SK-N-SH (cell line): ENCODE data around the gene MAD2L2. TPM values are rescaled to one million over a fixed set of nuclear protein-coding genes. Genes with fewer than 3 reads are reported as not detected.

Source experiments
- CTCF ChIA-PET: fragments of 300-600, 350-600 bp; formaldehyde crosslinking; extraction: SDS; loops from one replicate; lab custom pipeline; 2021; lab: Yijun Ruan, JAX
- POLR2A ChIA-PET: fragments of 350-600 bp; sonication (Branson Sonifier 250); formaldehyde crosslinking; extraction: SDS; loops from one replicate; lab custom pipeline; 2020; ENCODE audit warnings: antibody characterized with exemption, inconsistent platforms; lab: Yijun Ruan, JAX
- DNase-seq: peaks from one replicate; pipeline ENCODE4 v3.0.0; 2012
- H2AFZ ChIP-seq: fragments of 200-600 bp; sonication (generic); 2 replicates; pipeline ENCODE4 v1.8.1; 2016; ENCODE audit warnings: antibody characterized with exemption, mild to moderate bottlenecking, low read depth
- H3F3A ChIP-seq: fragments of 200-600 bp; sonication (generic); replicated peaks from 2 replicates; pipeline ENCODE3; 2016; ENCODE audit warnings: antibody characterized with exemption, mild to moderate bottlenecking; ENCODE audit not compliant: insufficient read depth
- H3K27ac ChIP-seq, 2 experiments: fragments of 200-500 bp in 1 of 2; fragments of 200-600 bp in 1 of 2; sonication (Bioruptor generic) in 1 of 2; sonication (generic), shearing (Covaris generic) in 1 of 2; 2 replicates each; pipeline versions ENCODE4 v1.5.1 to v1.6.1; 2014 to 2016; ENCODE audit warnings: low read depth in 2 of 2, inconsistent platforms in 1 of 2, low read length in 1 of 2, mild to moderate bottlenecking in 1 of 2, mixed read lengths in 1 of 2
- H3K27me3 ChIP-seq: fragments of 200-600 bp; sonication (generic), shearing (Covaris generic); 2 replicates; pipeline ENCODE4 v1.6.1; 2016; ENCODE audit warnings: mixed run types; ENCODE audit not compliant: insufficient read depth
- H3K36me3 ChIP-seq, 2 experiments: fragments of 200-500 bp in 1 of 2; fragments of 200-600 bp in 1 of 2; sonication (Bioruptor generic) in 1 of 2; sonication (generic) in 1 of 2; replicated peaks in 1 of 2; 2 replicates each; pipeline versions ENCODE3 to v1.5.1; 2014 to 2016; ENCODE audit warnings: low read length in 1 of 2, mild to moderate bottlenecking in 1 of 2; ENCODE audit not compliant: insufficient read depth in 2 of 2, control insufficient read depth in 1 of 2
- H3K4me1 ChIP-seq, 2 experiments: fragments of 200-500 bp in 1 of 2; fragments of 200-600 bp in 1 of 2; sonication (Bioruptor generic) in 1 of 2; sonication (generic), shearing (Covaris generic) in 1 of 2; 2 replicates each; pipeline versions ENCODE4 v1.5.1 to v1.6.1; 2014 to 2016; ENCODE audit warnings: low read depth in 1 of 2, low read length in 1 of 2, mixed run types in 1 of 2; ENCODE audit not compliant: insufficient read depth in 2 of 2, control insufficient read depth in 1 of 2
- H3K4me2 ChIP-seq: fragments of 200-600 bp; sonication (generic), shearing (Covaris generic); 2 replicates; pipeline ENCODE4 v1.6.1; 2017; ENCODE audit warnings: mixed run types
- H3K4me3 ChIP-seq, 2 experiments: fragments of 200-500 bp in 1 of 2; fragments of 200-600 bp in 1 of 2; sonication (Bioruptor generic) in 1 of 2; sonication (generic), shearing (Covaris generic) in 1 of 2; 2 replicates each; pipeline versions ENCODE4 v1.5.1 to v1.8.1; 2014 to 2016; ENCODE audit warnings: low read depth in 2 of 2, inconsistent platforms in 1 of 2, low read length in 1 of 2, mild to moderate bottlenecking in 1 of 2, mixed read lengths in 1 of 2, moderate library complexity in 1 of 2
- H3K79me2 ChIP-seq: fragments of 200-600 bp; sonication (generic); 2 replicates; pipeline ENCODE4 v1.8.1; 2017; ENCODE audit warnings: mild to moderate bottlenecking; ENCODE audit not compliant: insufficient read depth
- H3K9ac ChIP-seq: fragments of 200-600 bp; sonication (generic); 2 replicates; pipeline ENCODE4 v1.6.1; 2017; ENCODE audit warnings: mixed run types
- H3K9me2 ChIP-seq: fragments of 200-600 bp; sonication (generic); 2 replicates; pipeline ENCODE4 v1.6.1; 2017; ENCODE audit warnings: mixed run types
- H3K9me3 ChIP-seq: fragments of 200-600 bp; sonication (generic); 2 replicates; pipeline ENCODE4 v1.6.1; 2017; ENCODE audit warnings: mixed run types, mild to moderate bottlenecking, moderate library complexity
- H4K20me1 ChIP-seq: fragments of 200-600 bp; sonication (generic); 2 replicates; pipeline ENCODE4 v1.6.1; 2017; ENCODE audit warnings: mild to moderate bottlenecking, mixed run types; ENCODE audit not compliant: insufficient read depth
- CHD2 ChIP-seq: fragments of 150-350 bp; IDR thresholded peaks from 2 replicates; pipeline ENCODE4 v1.6.1; 2018; ENCODE audit warnings: low read length; ENCODE audit not compliant: partially characterized antibody
- EP300 ChIP-seq, 2 experiments: IDR thresholded peaks; 2 replicates each; pipeline versions ENCODE4 v1.4.0 to v1.6.1; 2012; ENCODE audit warnings: borderline replicate concordance in 1 of 2, low read depth in 1 of 2, low read length in 1 of 2
- GABPA ChIP-seq: IDR thresholded peaks from 2 replicates; pipeline ENCODE4 v1.4.0; 2012; ENCODE audit warnings: low read depth, mild to moderate bottlenecking
- GATA2 ChIP-seq: sonication (generic); formaldehyde crosslinking; IDR thresholded peaks from 2 replicates; pipeline ENCODE4 v1.5.0; 2020; ENCODE audit warnings: mild to moderate bottlenecking, missing genetic modification reagents
- IRF3 ChIP-seq: fragments of 150-350 bp; IDR thresholded peaks from 2 replicates; pipeline ENCODE4 v1.6.1; 2016; ENCODE audit warnings: mild to moderate bottlenecking, low read depth, low read length
- NRF1 ChIP-seq: IDR thresholded peaks from 2 replicates; pipeline ENCODE4 v1.6.1; 2012; ENCODE audit warnings: low read depth, mild to moderate bottlenecking, low read length
- POLR2AphosphoS5 ChIP-seq: IDR thresholded peaks from 2 replicates; pipeline ENCODE4 v1.6.1; 2012; ENCODE audit warnings: low read depth, low read length
- REST ChIP-seq: IDR thresholded peaks from 2 replicates; pipeline ENCODE4 v1.6.1; 2012; ENCODE audit warnings: mild to moderate bottlenecking, low read depth, low read length, moderate library complexity
- SMC3 ChIP-seq: IDR thresholded peaks from 2 replicates; pipeline ENCODE4 v1.6.1; 2012; ENCODE audit warnings: low read depth, low read length, improper control_type of control experiment
- TCF12 ChIP-seq: IDR thresholded peaks from 2 replicates; pipeline ENCODE4 v1.4.0; 2012
- TEAD4 ChIP-seq: IDR thresholded peaks from 2 replicates; pipeline ENCODE4 v1.4.0; 2012; ENCODE audit warnings: mild to moderate bottlenecking, borderline replicate concordance; ENCODE audit not compliant: insufficient read depth
- ZBTB33 ChIP-seq: IDR thresholded peaks from 2 replicates; pipeline ENCODE4 v1.4.0; 2012; ENCODE audit warnings: low read depth, borderline replicate concordance
- WGBS: methylation state at CpG from one replicate; pipeline ENCODE4 v1.1.6; 2017; ENCODE audit warnings: low lambda C conversion rate; 5-methylcytosine and 5-hydroxymethylcytosine counted together
- polyA plus RNA-seq, 3 experiments: library from polyadenylated mRNA; depleted of rRNA; stranded (reverse); fragments of >200 nt; gene quantifications; 2 replicates each; pipeline ENCODE4 v1.2.3, GENCODE V29; 2012

Gene MAD2L2
- polyA plus RNA-seq, 1 of the 3 experiments (the other 2 are of a cell fraction) = 94.0 TPM

- no peak for TF ChIP-seq REST
Observed at GRCh38 chr1:11730429-11730891, 49.5 kb upstream of the MAD2L2 start (continued).

GRCh38 chr1:11729498-11730428 is 48.8 kb upstream of the MAD2L2 start:
- Histone ChIP-seq H3K4me3 (no peak overlapping the region), H3K9ac (no peak overlapping the region), H3K4me1 (no peaks in the 10 kb centered on the region), H4K20me1 (no peaks in the 10 kb centered on the region), H3K27me3 (no peaks in the 10 kb centered on the region), H3K9me3 (no peaks in the 10 kb centered on the region), H3K27ac (no peak overlapping the region), H3K9me2 (no peaks in the 10 kb centered on the region), H3K4me2 (no peak overlapping the region), H3K79me2 (no peaks in the 10 kb centered on the region), H3F3A (no peaks in the 10 kb centered on the region), H3K36me3 (no peaks in the 10 kb centered on the region), H2AFZ (no peak overlapping the region)
- no peak for DNase-seq
- 76% methylated on average over 25 of the region's 26 CpGs for WGBS
- POLR2A ChIA-PET = interaction anchor here (1.2 kb wide), 1 partner anchor 66 kb away, joined by 3 read pairs; the partner anchor contains the start of gene FBXO6
- CTCF ChIA-PET = interaction anchor here (1.3 to 2.1 kb wide), 6 partner anchors 10 to 84 kb away, joined by 3 to 6 read pairs (median 4); partner anchors contain the start of gene FBXO6
- TF ChIP-seq ZBTB33 = no peak
- no peak for TF ChIP-seq TCF12
- no peak for TF ChIP-seq NRF1
- TF ChIP-seq TEAD4 = no peak
- no peak for TF ChIP-seq IRF3
- TF ChIP-seq EP300 (IDR thresholded peaks at IDR 0.05; ENCODE audit: borderline replicate concordance in 1 of 2, low read depth in 1 of 2, low read length in 1 of 2) = no peak
- TF ChIP-seq POLR2AphosphoS5 = no peak
- no peak for TF ChIP-seq GABPA
- no peak for TF ChIP-seq GATA2 (CRISPR knock-in tag)
- TF ChIP-seq SMC3 = no peak
- no peak for TF ChIP-seq CHD2
- TF ChIP-seq REST = no peak
